ENCODE measurements around the gene CAPG.
"Not testable (repeated sequence)": the region's sequence is repeated elsewhere in the genome, so short reads cannot be mapped to it uniquely, and the experiment has no call there.

The CAPG gene

GRCh38 chr2:85419009-85419675 is 9.0 kb upstream of the CAPG start:
- no peak for DNase-seq

GRCh38 chr2:85418132-85419008 is 8.2 kb upstream of the CAPG start, which contains the start of gene SH2D6:
TSS of gene SH2D6 (plus strand) at chr2:85418714. CDS start at chr2:85429466, 10,752 bp downstream.
- peak; percentile 55 to 70 for DNase-seq

GRCh38 chr2:85415980-85416650 is 5.9 kb upstream of the CAPG start:
- no peak for DNase-seq

GRCh38 chr2:85414761-85415553 is 4.8 kb upstream of the CAPG start:
- no peak for DNase-seq

- DNase-seq: not testable (repeated sequence)
These were observed 4.2 kb upstream of the CAPG start for GRCh38 chr2:85414421-85414759.

GRCh38 chr2:85413592-85414420 is 3.6 kb upstream of the CAPG start:
- no peak for DNase-seq

GRCh38 chr2:85411405-85411748 is 1.2 kb upstream of the CAPG start:
- DNase-seq: no peak

GRCh38 chr2:85410584-85411404 is 628 bp upstream of the CAPG start:
- DNase-seq: no peak

GRCh38 chr2:85405201-85406059 is 4.7 kb downstream of the CAPG start:
- no peak for DNase-seq

GRCh38 chr2:85401844-85402243 is 8.3 kb downstream of the CAPG start:
- no peak for DNase-seq

- DNase-seq: no peak
These were observed 8.7 kb downstream of the CAPG start for GRCh38 chr2:85401464-85401805.

- DNase-seq: no peak
These were observed 9.4 kb downstream of the CAPG start for GRCh38 chr2:85400541-85401463.

GRCh38 chr2:85400023-85400422 is 10.1 kb downstream of the CAPG start:
- no peak for DNase-seq

GRCh38 chr2:85399183-85399455 is 11.0 kb downstream of the CAPG start:
- DNase-seq: no peak

- DNase-seq: no peak
These were observed 11.6 kb downstream of the CAPG start for GRCh38 chr2:85398426-85399182.

GRCh38 chr2:85397925-85398331 is 12.2 kb downstream of the CAPG start:
- no peak for DNase-seq

- DNase-seq: no peak
These were observed 13.4 kb downstream of the CAPG start for GRCh38 chr2:85396531-85397470.

Data from NCI-H187 (cell line).